Tibial artery (tissue), 4 donors: ENCODE data around the gene HCST.

Experiments
- DNase-seq, 2 donors: peaks; one replicate each; pipeline ENCODE4 v3.0.0-alpha.2; 2019
- H3K27ac ChIP-seq, 2 donors: fragments of 200-600 bp; sonication (generic) in 1 of 2; 1 replicate in 1 of 2; 2 replicates in 1 of 2; pipeline ENCODE4 v1.5.1; 2018 to 2019; ENCODE audit warnings: mild to moderate bottlenecking in 1 of 2
- H3K27me3 ChIP-seq, 2 donors: fragments of 200-600 bp; sonication (generic) in 1 of 2; one replicate each; pipeline versions ENCODE4 v1.5.1 to v1.6.0; 2016 to 2019
- H3K36me3 ChIP-seq, 3 donors: fragments of 200-600 bp; sonication (generic) in 2 of 3; one replicate each; pipeline ENCODE4 v1.5.1; 2016 to 2019; ENCODE audit warnings: mild to moderate bottlenecking in 2 of 3
- H3K4me1 ChIP-seq, 4 donors: fragments of 200-600 bp; sonication (generic) in 2 of 4; 1 replicate in 3 of 4; 2 replicates in 1 of 4; pipeline ENCODE4 v1.5.1; 2016 to 2019
- H3K4me3 ChIP-seq, 2 donors: fragments of 200-600 bp; sonication (generic) in 1 of 2; 1 replicate in 1 of 2; 2 replicates in 1 of 2; pipeline ENCODE4 v1.5.1; 2018 to 2019; ENCODE audit warnings: mild to moderate bottlenecking in 2 of 2
- H3K9me3 ChIP-seq, 3 donors: fragments of 200-600 bp; sonication (generic) in 1 of 3; one replicate each; pipeline ENCODE4 v1.5.1; 2016 to 2019
- intact Hi-C: fragments of 100-400 bp; cut with DNase I; formaldehyde crosslinking; loops from one replicate; pipeline ENCODE4 v1.15.0; 2023; ENCODE audit warnings: low total_unique reads
- TF ChIP-seq, protein P1 (sequence below), 2 experiments: fragments of 200-600 bp in 1 of 2; fragments of 450-650 bp in 1 of 2; IDR thresholded peaks; one replicate each; pipeline ENCODE4 v1.5.1; 2017 to 2019; ENCODE audit warnings: antibody characterized with exemption in 2 of 2, mild to moderate bottlenecking in 1 of 2, moderate library complexity in 1 of 2

HCST gene

DNA sequence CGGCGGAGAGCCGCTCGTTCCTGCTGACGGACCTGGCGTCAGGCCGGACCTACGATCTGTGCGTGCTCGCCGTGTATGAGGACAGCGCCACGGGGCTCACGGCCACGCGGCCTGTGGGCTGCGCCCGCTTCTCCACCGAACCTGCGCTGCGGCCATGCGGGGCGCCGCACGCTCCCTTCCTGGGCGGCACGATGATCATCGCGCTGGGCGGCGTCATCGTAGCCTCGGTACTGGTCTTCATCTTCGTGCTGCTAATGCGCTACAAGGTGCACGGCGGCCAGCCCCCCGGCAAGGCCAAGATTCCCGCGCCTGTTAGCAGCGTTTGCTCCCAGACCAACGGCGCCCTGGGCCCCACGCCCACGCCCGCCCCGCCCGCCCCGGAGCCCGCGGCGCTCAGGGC is 42.2 kb downstream of the HCST start:
- Histone ChIP-seq H3K27me3 (no peaks in the 10 kb centered on the region), H3K4me1 (no peaks in the 10 kb centered on the region), H3K9me3 (no peaks in the 10 kb centered on the region), H3K27ac (no peak overlapping the region), H3K4me3 (no peak overlapping the region), H3K36me3 (peaks cover 6 to 70% (median 41%) of the 10 kb centered on the region in 3 donors)
- TF ChIP-seq, protein P1, sequence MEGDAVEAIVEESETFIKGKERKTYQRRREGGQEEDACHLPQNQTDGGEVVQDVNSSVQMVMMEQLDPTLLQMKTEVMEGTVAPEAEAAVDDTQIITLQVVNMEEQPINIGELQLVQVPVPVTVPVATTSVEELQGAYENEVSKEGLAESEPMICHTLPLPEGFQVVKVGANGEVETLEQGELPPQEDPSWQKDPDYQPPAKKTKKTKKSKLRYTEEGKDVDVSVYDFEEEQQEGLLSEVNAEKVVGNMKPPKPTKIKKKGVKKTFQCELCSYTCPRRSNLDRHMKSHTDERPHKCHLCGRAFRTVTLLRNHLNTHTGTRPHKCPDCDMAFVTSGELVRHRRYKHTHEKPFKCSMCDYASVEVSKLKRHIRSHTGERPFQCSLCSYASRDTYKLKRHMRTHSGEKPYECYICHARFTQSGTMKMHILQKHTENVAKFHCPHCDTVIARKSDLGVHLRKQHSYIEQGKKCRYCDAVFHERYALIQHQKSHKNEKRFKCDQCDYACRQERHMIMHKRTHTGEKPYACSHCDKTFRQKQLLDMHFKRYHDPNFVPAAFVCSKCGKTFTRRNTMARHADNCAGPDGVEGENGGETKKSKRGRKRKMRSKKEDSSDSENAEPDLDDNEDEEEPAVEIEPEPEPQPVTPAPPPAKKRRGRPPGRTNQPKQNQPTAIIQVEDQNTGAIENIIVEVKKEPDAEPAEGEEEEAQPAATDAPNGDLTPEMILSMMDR (IDR thresholded peaks at IDR 0.05) = no peak
- intact Hi-C loops = no loop called here
- DNase-seq = no peak

GRCh38 chr19:35945121-35945790 is 42.9 kb downstream of the HCST start:
- DNase-seq = no peak
- H3K27ac ChIP-seq = no peak overlapping the region
- H3K4me3 ChIP-seq = no peak overlapping the region
- no peaks in the 10 kb centered on the region for H3K9me3 ChIP-seq
- peaks cover 6 to 63% (median 34%) of the 10 kb centered on the region in 3 donors for H3K36me3 ChIP-seq
- intact Hi-C loops = no loop called here
- TF ChIP-seq, protein P1 (IDR thresholded peaks at IDR 0.05) = no peak
- no peaks in the 10 kb centered on the region for H3K4me1 ChIP-seq
- H3K27me3 ChIP-seq = no peaks in the 10 kb centered on the region

DNA sequence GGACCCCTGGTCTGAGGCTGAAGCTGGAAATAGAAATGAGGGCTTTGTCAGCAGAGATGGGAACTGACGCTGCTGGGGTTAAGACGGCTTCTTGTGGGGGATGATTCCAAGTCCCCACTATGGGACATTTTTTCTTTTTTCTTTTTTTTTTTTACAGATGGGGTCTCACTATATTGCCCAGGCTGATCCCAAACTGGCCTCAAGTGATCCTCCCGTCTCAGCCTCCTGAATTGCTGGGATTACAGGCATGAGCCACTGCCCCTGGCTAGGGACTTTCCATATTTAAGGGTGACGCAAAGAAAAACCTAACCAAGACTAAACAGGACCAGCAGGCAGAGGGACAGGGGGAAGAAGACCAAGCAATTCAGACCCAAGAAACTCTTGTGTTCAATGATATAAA is 43.9 kb downstream of the HCST start:
- intact Hi-C loops = no loop called here
- no peaks in the 10 kb centered on the region for H3K27me3 ChIP-seq
- H3K4me3 ChIP-seq = no peak overlapping the region
- H3K9me3 ChIP-seq = no peaks in the 10 kb centered on the region
- peaks cover 6 to 53% (median 25%) of the 10 kb centered on the region in 3 donors for H3K36me3 ChIP-seq
- TF ChIP-seq, protein P1 (IDR thresholded peaks at IDR 0.05) = no peak
- no peak overlapping the region for H3K27ac ChIP-seq
- DNase-seq = no peak
- no peaks in the 10 kb centered on the region for H3K4me1 ChIP-seq

DNA sequence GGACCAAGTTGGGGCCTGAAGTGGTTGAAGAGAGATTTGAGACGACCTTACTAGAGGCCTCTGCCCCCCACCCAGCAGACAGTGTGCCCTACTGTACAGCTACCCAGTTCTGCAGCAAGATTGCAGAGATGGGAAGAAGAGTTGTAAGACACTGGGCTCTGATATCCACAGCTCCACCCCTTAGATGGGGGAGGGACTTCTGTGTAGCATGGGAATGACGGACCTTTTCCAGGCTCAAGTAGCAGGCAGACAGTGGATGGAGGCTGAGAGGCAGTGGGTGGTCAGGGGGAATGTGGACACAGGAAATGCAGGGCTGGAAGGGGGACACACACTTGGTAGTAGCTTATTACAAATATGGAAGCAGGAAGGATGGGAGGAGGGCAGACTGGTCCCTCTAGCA is 46.8 kb downstream of the HCST start:
- no peak for DNase-seq
- H3K4me1 ChIP-seq = no peaks in the 10 kb centered on the region
- H3K27ac ChIP-seq = no peak overlapping the region
- no peaks in the 10 kb centered on the region for H3K9me3 ChIP-seq
- no peaks in the 10 kb centered on the region for H3K27me3 ChIP-seq
- no peak overlapping the region for H3K4me3 ChIP-seq
- TF ChIP-seq, protein P1 (IDR thresholded peaks at IDR 0.05) = no peak
- intact Hi-C loops = no loop called here
- H3K36me3 ChIP-seq = peaks cover 6 to 24% (median 11%) of the 10 kb centered on the region in 3 donors
